ENCODE data around the gene DUSP11. TPM values are rescaled to one million over a fixed set of nuclear protein-coding genes. Genes with fewer than 3 reads are reported as not detected.

DUSP11 gene
- total and polyA plus RNA-seq, 2 of the 13 experiments (the other 11 are each of a cell fraction or from before 2014, with no cell fraction given) = 30.5 to 36.2 TPM

GRCh38 chr2:73823916-73824523 lies 44.1 kb upstream of the DUSP11 start:
- peak; percentile 95 for FAIRE-seq
- TF ChIP-seq STAG1 (CRISPR knock-in tag; IDR thresholded peaks at IDR 0.05) (peak; percentile 93), ZNF253 (CRISPR knock-in tag; IDR thresholded peaks at IDR 0.05; ENCODE audit: borderline replicate concordance) (no peak), CTCF (CRISPR knock-in tag; IDR thresholded peaks at IDR 0.05) (peak; percentile 86), RAD21 (CRISPR knock-in tag; IDR thresholded peaks at IDR 0.05) (peak; percentile 72; the same call in 1 of the 2 replicates), PRDM4 (CRISPR knock-in tag; IDR thresholded peaks at IDR 0.05; ENCODE audit: borderline replicate concordance) (no peak), ZNF362 (CRISPR knock-in tag; IDR thresholded peaks at IDR 0.05; ENCODE audit: borderline replicate concordance) (no peak), KLF16 (CRISPR knock-in tag; IDR thresholded peaks at IDR 0.05) (0 out of 4 replicates have a peak, but pooled peaks of 1 of the 2 experiments have one; percentile 68), SAP130 (CRISPR knock-in tag; IDR thresholded peaks at IDR 0.05; ENCODE audit: low read depth) (0 out of 2 replicates have a peak, but pooled peaks have one; percentile 25), ZSCAN9 (CRISPR knock-in tag; IDR thresholded peaks at IDR 0.05; ENCODE audit: borderline replicate concordance) (0 out of 2 replicates have a peak, but pooled peaks have one; percentile 43), ATF3 (CRISPR knock-in tag; IDR thresholded peaks at IDR 0.05) (no peak), CERS6 (CRISPR knock-in tag; IDR thresholded peaks at IDR 0.05) (no peak), SP4 (CRISPR knock-in tag; IDR thresholded peaks at IDR 0.05) (no peak), IRF2 (CRISPR knock-in tag; IDR thresholded peaks at IDR 0.05) (peak; percentile 33; the same call in 1 of the 2 replicates), ERF (CRISPR knock-in tag; IDR thresholded peaks at IDR 0.05) (0 out of 2 replicates have a peak, but pooled peaks have one; percentile 48), ZSCAN29 (CRISPR knock-in tag; conservative IDR thresholded peaks at IDR 0.05) (no peak), ELF3 (CRISPR knock-in tag; IDR thresholded peaks at IDR 0.05) (peak; percentile 15; the same call in 1 of the 2 replicates), ZFP1 (CRISPR knock-in tag; IDR thresholded peaks at IDR 0.05) (0 out of 2 replicates have a peak, but pooled peaks have one; percentile 41), REL (CRISPR knock-in tag; conservative IDR thresholded peaks at IDR 0.05) (no peak)

More at GRCh38 chr2:73823916-73824523, 44.1 kb upstream of the DUSP11 start:
- no peaks in the 10 kb centered on the region for H3K9me3 ChIP-seq (ENCODE audit: low read length)
- in situ Hi-C loops (cut with HindIII; ENCODE audit: extremely low pct_ligation_motif_present, low pct_unique_long_range_greater_than_20kb) (no loop called here), intact Hi-C loops (cut with micrococcal nuclease; ENCODE audit: unreplicated experiment) (loop anchor here (1.0 kb wide), 3 partner anchors 323 to 437 kb away; partner anchors contain the start of gene BOLA3)
- ATAC-seq = peak; percentile 20; the same call in 1 of the 3 replicates
- no peak overlapping the region for H2AFZ ChIP-seq (ENCODE audit: low read length)
- no peak overlapping the region for H3K9ac ChIP-seq (ENCODE audit: insufficient read depth, low read depth, low read length)
- no peak overlapping the region for H3K4me3 ChIP-seq (replicated peaks in 1 of 3; ENCODE audit: insufficient read depth in 1 of 3, low read depth in 2 of 3, low read length in 3 of 3)
- POLR2A ChIA-PET = interaction anchor here (1.0 to 1.7 kb wide), 4 partner anchors 18 to 327 kb away, joined by 3 to 4 read pairs (median 4); partner anchors contain the start of gene BOLA3
- no TSS peak for BruUV-seq (replicated peaks)
- peaks cover 2% of the 10 kb centered on the region for H3K79me2 ChIP-seq (ENCODE audit: insufficient read depth, low read length)
- peak; percentile 68 for DNase-seq (ENCODE audit: low spot score)
- WGBS (ENCODE audit: low lambda C conversion rate) = 21% methylated on average over 3 of the region's 3 CpGs
- H3K4me1 ChIP-seq (ENCODE audit: insufficient read depth, low read length) = peaks cover 13% of the 10 kb centered on the region
- H3K36me3 ChIP-seq (replicated peaks in 1 of 2; ENCODE audit: control insufficient read depth in 1 of 2, insufficient read depth in 2 of 2, low read length in 2 of 2) = no peaks in the 10 kb centered on the region
- H4K20me1 ChIP-seq (ENCODE audit: insufficient read depth, low read length) = no peaks in the 10 kb centered on the region
- no peak overlapping the region for H3K27ac ChIP-seq (ENCODE audit: extremely low read length, insufficient read depth, low read length)
- no peak overlapping the region for H3K4me2 ChIP-seq (ENCODE audit: low read depth, low read length)
- peaks cover 3% of the 10 kb centered on the region in 2 experiments; a peak in 3 of 5 replicates for H3K27me3 ChIP-seq (ENCODE audit: control insufficient read depth in 1 of 2, insufficient read depth in 2 of 2, low read length in 2 of 2)
- CTCF ChIA-PET (ENCODE audit: low intra/inter-chr PET ratio, low total read pairs) = interaction anchor here (0.8 to 2.3 kb wide), 6 partner anchors 15 to 511 kb away, joined by 3 to 10 read pairs (median 4); partner anchors contain the start of gene BOLA3
